HEK293 (cell line): ENCODE measurements around the gene KATNB1.

Source experiments
- CTCF ChIP-seq: fragments of 450-650 bp; formaldehyde crosslinking; IDR thresholded peaks from 2 replicates; pipeline ENCODE4 v1.5.1; 2016; ENCODE audit warnings: missing biosample characterization, missing genetic modification characterization
- ZBTB6 ChIP-seq: fragments of 450-650 bp; formaldehyde crosslinking; IDR thresholded peaks from 2 replicates; pipeline ENCODE4 v1.5.1; 2017; ENCODE audit warnings: missing biosample characterization, missing genetic modification characterization
- ZNF274 ChIP-seq, 2 experiments: fragments of 200-500 bp in 1 of 2; fragments of 450-650 bp in 1 of 2; sonication (Bioruptor generic) in 1 of 2; formaldehyde crosslinking in 1 of 2; IDR thresholded peaks; 2 replicates each; pipeline versions ENCODE4 v1.5.1 to v1.6.1; 2014 to 2016; ENCODE audit warnings: borderline replicate concordance in 1 of 2, inconsistent platforms in 1 of 2, low read length in 1 of 2, missing biosample characterization in 1 of 2, missing genetic modification characterization in 1 of 2
- ZNF670 ChIP-seq: fragments of 450-650 bp; formaldehyde crosslinking; IDR thresholded peaks from 2 replicates; pipeline ENCODE4 v1.5.1; 2016; ENCODE audit warnings: missing biosample characterization, missing genetic modification characterization, low read depth
- ZNF792 ChIP-seq: fragments of 450-650 bp; formaldehyde crosslinking; IDR thresholded peaks from 2 replicates; pipeline ENCODE4 v1.5.1; 2016; ENCODE audit warnings: missing biosample characterization, missing genetic modification characterization

- TF ChIP-seq CTCF (tag by site-specific recombination) (no peak), ZBTB6 (no peak), ZNF274 (IDR thresholded peaks at IDR 0.05; ENCODE audit: low read length) (no peak), ZNF274 (tag by site-specific recombination; IDR thresholded peaks at IDR 0.05; ENCODE audit: borderline replicate concordance) (no peak), ZNF792 (tag by site-specific recombination) (no peak), ZNF670 (tag by site-specific recombination) (no peak)
These were observed 61.6 kb downstream of the KATNB1 start for GRCh38 chr16:57797216-57797525.
